ENCODE results near the gene SCIN. TPM values are rescaled to one million over a fixed set of nuclear protein-coding genes. Genes with fewer than 3 reads are reported as not detected.
"Not testable (repeated sequence)": the region's sequence is repeated elsewhere in the genome, so short reads cannot be mapped to it uniquely, and the experiment has no call there.

Gene SCIN
- total and polyA plus RNA-seq, 11 donors, result 0.01 to 1.7 (median 0.87) TPM; not detected in 5

DNA sequence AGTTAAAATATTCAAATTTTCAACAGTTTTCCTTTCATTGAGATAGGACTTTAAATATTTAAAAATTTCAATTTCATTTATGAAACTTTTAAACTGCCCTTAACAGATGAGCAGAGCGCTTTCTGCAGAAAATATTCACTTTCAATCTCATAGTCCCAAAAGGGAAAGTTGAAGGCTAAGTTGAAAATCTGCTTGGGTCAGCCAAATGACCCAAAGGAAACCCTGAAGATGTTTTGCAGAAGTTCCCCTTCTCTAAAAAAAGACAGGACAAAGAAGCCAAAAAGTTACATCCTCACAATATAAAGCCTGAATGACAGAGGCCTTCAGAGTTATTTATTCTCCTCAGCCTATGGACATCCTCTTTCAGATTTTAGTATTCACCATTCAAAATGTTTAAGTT is 17.6 kb upstream of the SCIN start:
- ATAC-seq, result no peak
- H3K4me1 ChIP-seq, result no peaks in the 10 kb centered on the region
- H3K27ac ChIP-seq, result no peak overlapping the region
- DNase-seq, result no peak
- WGBS, 4 donors, result 66 to 85% (median 74%) methylated on average over 1 of the region's 1 CpG
- intact Hi-C loops (cut with DNase I), result no loop called here
- H3K36me3 ChIP-seq, result no peaks in the 10 kb centered on the region
- no peaks in the 10 kb centered on the region for H3K27me3 ChIP-seq
- TF ChIP-seq POLR2A (IDR thresholded peaks at IDR 0.05), result no peak
- TF ChIP-seq, protein P1, sequence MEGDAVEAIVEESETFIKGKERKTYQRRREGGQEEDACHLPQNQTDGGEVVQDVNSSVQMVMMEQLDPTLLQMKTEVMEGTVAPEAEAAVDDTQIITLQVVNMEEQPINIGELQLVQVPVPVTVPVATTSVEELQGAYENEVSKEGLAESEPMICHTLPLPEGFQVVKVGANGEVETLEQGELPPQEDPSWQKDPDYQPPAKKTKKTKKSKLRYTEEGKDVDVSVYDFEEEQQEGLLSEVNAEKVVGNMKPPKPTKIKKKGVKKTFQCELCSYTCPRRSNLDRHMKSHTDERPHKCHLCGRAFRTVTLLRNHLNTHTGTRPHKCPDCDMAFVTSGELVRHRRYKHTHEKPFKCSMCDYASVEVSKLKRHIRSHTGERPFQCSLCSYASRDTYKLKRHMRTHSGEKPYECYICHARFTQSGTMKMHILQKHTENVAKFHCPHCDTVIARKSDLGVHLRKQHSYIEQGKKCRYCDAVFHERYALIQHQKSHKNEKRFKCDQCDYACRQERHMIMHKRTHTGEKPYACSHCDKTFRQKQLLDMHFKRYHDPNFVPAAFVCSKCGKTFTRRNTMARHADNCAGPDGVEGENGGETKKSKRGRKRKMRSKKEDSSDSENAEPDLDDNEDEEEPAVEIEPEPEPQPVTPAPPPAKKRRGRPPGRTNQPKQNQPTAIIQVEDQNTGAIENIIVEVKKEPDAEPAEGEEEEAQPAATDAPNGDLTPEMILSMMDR (IDR thresholded peaks at IDR 0.05), result no peak
- no peak overlapping the region for H3K4me3 ChIP-seq
- peaks cover 0 to 3% (median 0%) of the 10 kb centered on the region in 12 donors for H3K9me3 ChIP-seq

DNA sequence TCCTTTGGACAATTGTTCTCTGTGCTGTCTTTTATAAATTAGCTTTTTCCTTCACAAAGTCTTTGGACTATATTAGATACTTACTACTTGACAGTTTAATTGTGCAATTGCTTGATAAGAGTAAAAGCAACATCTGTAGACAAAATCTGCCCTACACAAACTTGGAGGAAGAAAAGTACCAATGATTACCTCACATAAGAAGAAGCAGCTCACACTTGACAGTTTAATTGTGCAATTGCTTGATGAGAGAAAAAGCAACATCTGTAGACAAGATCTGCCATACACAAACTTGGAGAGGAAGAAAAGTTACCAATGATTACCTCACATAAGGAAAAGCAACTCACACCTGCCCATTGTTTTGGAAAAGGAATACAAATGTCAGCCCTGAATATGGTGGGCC is 17.1 kb upstream of the SCIN start:
- Histone ChIP-seq H3K9me3 (peaks cover 0 to 3% (median 0%) of the 10 kb centered on the region in 12 donors), H3K4me1 (no peaks in the 10 kb centered on the region), H3K27me3 (no peaks in the 10 kb centered on the region), H3K4me3 (no peak overlapping the region), H3K27ac (no peak overlapping the region), H3K36me3 (no peaks in the 10 kb centered on the region)
- DNase-seq (no peak), ATAC-seq (no peak)
- TF ChIP-seq POLR2A (IDR thresholded peaks at IDR 0.05), result no peak
- TF ChIP-seq, protein P1 (IDR thresholded peaks at IDR 0.05), result no peak
- intact Hi-C loops (cut with DNase I), result no loop called here

- no peak for ATAC-seq
Observed at GRCh38 chr7:12554351-12554750, 16.2 kb upstream of the SCIN start.

GRCh38 chr7:12554872-12555271 is 15.6 kb upstream of the SCIN start:
- TF ChIP-seq POLR2A (IDR thresholded peaks at IDR 0.05), result no peak
- TF ChIP-seq, protein P1 (IDR thresholded peaks at IDR 0.05), result no peak
- H3K27me3 ChIP-seq, result no peaks in the 10 kb centered on the region
- DNase-seq (no peak), ATAC-seq (no peak)
- peaks cover 0 to 3% (median 0%) of the 10 kb centered on the region in 12 donors for H3K9me3 ChIP-seq
- H3K4me3 ChIP-seq, result no peak overlapping the region
- WGBS, 4 donors, result 66 to 86% (median 83%) methylated on average over 6 of the region's 6 CpGs
- no peak overlapping the region for H3K27ac ChIP-seq
- no peaks in the 10 kb centered on the region for H3K4me1 ChIP-seq
- H3K36me3 ChIP-seq, result no peaks in the 10 kb centered on the region
- intact Hi-C loops (cut with DNase I), result no loop called here

More at GRCh38 chr7:12554351-12554750, 16.2 kb upstream of the SCIN start:
- Histone ChIP-seq H3K27ac (no peak overlapping the region), H3K4me1 (no peaks in the 10 kb centered on the region), H3K4me3 (no peak overlapping the region), H3K27me3 (no peaks in the 10 kb centered on the region), H3K36me3 (no peaks in the 10 kb centered on the region), H3K9me3 (peaks cover 0 to 3% (median 0%) of the 10 kb centered on the region in 12 donors)
- 87 to 96% (median 91%) methylated on average over 2 of the region's 2 CpGs for WGBS, 4 donors
- intact Hi-C loops (cut with DNase I), result no loop called here
- TF ChIP-seq, protein P1 (IDR thresholded peaks at IDR 0.05), result no peak
- no peak for TF ChIP-seq POLR2A (IDR thresholded peaks at IDR 0.05)
- DNase-seq, result no peak

- H3K9me3 ChIP-seq; H3K4me3 ChIP-seq; H3K36me3 ChIP-seq; H3K27ac ChIP-seq; H3K4me1 ChIP-seq; DNase-seq; intact Hi-C loops (cut with DNase I); ATAC-seq; H3K27me3 ChIP-seq: not testable (repeated sequence)
- 74 to 96% (median 91%) methylated on average over 6 of the region's 6 CpGs for WGBS, 4 donors
Observed at GRCh38 chr7:12555695-12556094, 14.8 kb upstream of the SCIN start.

DNA sequence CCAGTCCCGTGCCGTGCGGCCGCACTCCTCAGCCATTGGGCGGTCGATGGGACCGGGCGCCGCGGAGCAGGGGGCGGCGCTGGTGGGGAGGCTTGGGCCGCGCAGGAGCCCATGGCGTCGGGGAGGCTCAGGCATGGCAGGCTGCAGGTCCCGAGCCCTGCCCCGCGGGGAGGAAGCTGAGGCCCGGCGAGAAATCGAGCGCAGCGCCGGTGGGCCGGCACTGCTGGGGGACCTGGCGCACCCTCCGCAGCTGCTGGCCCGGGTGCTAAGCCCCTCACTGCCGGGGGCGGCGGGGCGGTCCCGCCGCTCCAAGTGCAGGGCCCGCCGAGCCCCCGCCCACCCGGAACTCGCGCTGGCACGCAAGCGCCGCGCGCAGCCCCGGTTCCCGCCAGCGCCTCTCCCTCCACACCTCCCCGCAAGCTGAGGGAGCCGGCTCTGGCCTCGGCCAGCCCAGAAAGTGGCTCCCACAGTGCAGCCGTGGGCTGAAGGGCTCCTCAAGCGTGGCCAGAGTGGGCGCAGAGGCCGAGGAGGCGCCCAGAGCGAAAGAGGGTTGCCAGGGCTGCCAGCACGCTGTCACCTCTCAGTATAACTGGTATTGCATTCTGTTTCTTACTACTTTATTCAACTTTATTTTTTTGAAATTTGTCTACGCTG is 14.3 kb upstream of the SCIN start:
- H3K4me3 ChIP-seq; H3K4me1 ChIP-seq; intact Hi-C loops (cut with DNase I); DNase-seq; H3K9me3 ChIP-seq; ATAC-seq; H3K27me3 ChIP-seq; H3K27ac ChIP-seq; H3K36me3 ChIP-seq: not testable (repeated sequence)
- WGBS, 4 donors, result 79 to 93% (median 92%) methylated on average over 37 to 60 of the region's 60 CpGs
